Measurements from ENCODE around the gene PLEKHG4.

PLEKHG4 gene

GRCh38 chr16:67264277-67264676, 15.1 kb upstream of the PLEKHG4 start:
- DNase-seq = no peak

GRCh38 chr16:67264866-67265265, 14.5 kb upstream of the PLEKHG4 start:
- DNase-seq = no peak

GRCh38 chr16:67265834-67266233, 13.5 kb upstream of the PLEKHG4 start:
- no peak for DNase-seq

GRCh38 chr16:67268136-67268579, 11.2 kb upstream of the PLEKHG4 start:
- DNase-seq = no peak

GRCh38 chr16:67269766-67270165, 9.6 kb upstream of the PLEKHG4 start:
- DNase-seq = no peak

GRCh38 chr16:67270931-67271338, 8.4 kb upstream of the PLEKHG4 start:
- DNase-seq = no peak

- DNase-seq = no peak
These were observed 7.9 kb upstream of the PLEKHG4 start for GRCh38 chr16:67271446-67271845.

GRCh38 chr16:67275321-67275720, 4.0 kb upstream of the PLEKHG4 start:
- DNase-seq = no peak

- no peak for DNase-seq
These were observed 1.9 kb upstream of the PLEKHG4 start for GRCh38 chr16:67277294-67277998.

GRCh38 chr16:67277999-67278772, 1.1 kb upstream of the PLEKHG4 start:
- DNase-seq = no peak

- no peak for DNase-seq
These were observed 498 bp upstream of the PLEKHG4 start for GRCh38 chr16:67278773-67279295.

GRCh38 chr16:67280090-67281015, 1.0 kb downstream of the PLEKHG4 start:
- DNase-seq = no peak

- DNase-seq = no peak
These were observed 2.5 kb downstream of the PLEKHG4 start for GRCh38 chr16:67281536-67282446.

GRCh38 chr16:67282447-67282805, 3.1 kb downstream of the PLEKHG4 start:
- DNase-seq = no peak

GRCh38 chr16:67283039-67283825, 3.9 kb downstream of the PLEKHG4 start:
- no peak for DNase-seq

- DNase-seq = no peak
These were observed 4.7 kb downstream of the PLEKHG4 start for GRCh38 chr16:67283826-67284555.

GRCh38 chr16:67284699-67285646, 5.6 kb downstream of the PLEKHG4 start:
- DNase-seq = no peak

GRCh38 chr16:67286441-67287235, 7.3 kb downstream of the PLEKHG4 start:
- DNase-seq = no peak

Measured in NCI-H526 treated with DMSO at 0.1 percent for 48 hours (cell line).